HG02981 (cell line): ENCODE results near the gene NHS.

Source experiments
- ATAC-seq: cut with Tn5 transposase; IDR thresholded peaks from one replicate; pipeline ENCODE4 v1.9.1; 2021; ENCODE audit warnings: mild to moderate bottlenecking, moderate library complexity; ENCODE audit not compliant: unreplicated experiment

NHS gene

GRCh38 chrX:17403972-17404371, 29.0 kb downstream of the NHS start:
- ATAC-seq = no peak

- ATAC-seq = no peak
Observed at GRCh38 chrX:17405225-17405969, 30.4 kb downstream of the NHS start.

GRCh38 chrX:17409566-17410290, 34.7 kb downstream of the NHS start:
- no peak for ATAC-seq

GRCh38 chrX:17410651-17411050, 35.7 kb downstream of the NHS start:
- no peak for ATAC-seq

- no peak for ATAC-seq
Observed at GRCh38 chrX:17411205-17411604, 36.2 kb downstream of the NHS start.

- ATAC-seq = no peak
Observed at GRCh38 chrX:17412692-17413091, 37.7 kb downstream of the NHS start.

- no peak for ATAC-seq
Observed at GRCh38 chrX:17413228-17413627, 38.2 kb downstream of the NHS start.

- no peak for ATAC-seq
Observed at GRCh38 chrX:17414027-17414658, 39.1 kb downstream of the NHS start.

GRCh38 chrX:17414839-17415238, 39.8 kb downstream of the NHS start:
- no peak for ATAC-seq

GRCh38 chrX:17415242-17415810, 40.3 kb downstream of the NHS start:
- ATAC-seq = no peak

GRCh38 chrX:17417372-17417771, 42.4 kb downstream of the NHS start:
- ATAC-seq = no peak

- ATAC-seq = no peak
Observed at GRCh38 chrX:17425136-17425535, 50.1 kb downstream of the NHS start.

- ATAC-seq = no peak
Observed at GRCh38 chrX:17425551-17425950, 50.6 kb downstream of the NHS start.

GRCh38 chrX:17431171-17431570, 56.2 kb downstream of the NHS start:
- ATAC-seq = no peak

GRCh38 chrX:17432158-17432557, 57.2 kb downstream of the NHS start:
- ATAC-seq = no peak

- no peak for ATAC-seq
Observed at GRCh38 chrX:17433965-17434364, 59.0 kb downstream of the NHS start.

- ATAC-seq = no peak
Observed at GRCh38 chrX:17435476-17435875, 60.5 kb downstream of the NHS start.

GRCh38 chrX:17438221-17438620, 63.2 kb downstream of the NHS start:
- no peak for ATAC-seq

GRCh38 chrX:17440258-17440657, 65.3 kb downstream of the NHS start:
- ATAC-seq = no peak

GRCh38 chrX:17440836-17441235, 65.8 kb downstream of the NHS start:
- ATAC-seq = no peak

- no peak for ATAC-seq
Observed at GRCh38 chrX:17441965-17442364, 67.0 kb downstream of the NHS start.

- no peak for ATAC-seq
Observed at GRCh38 chrX:17442898-17443297, 67.9 kb downstream of the NHS start.
